Right kidney (tissue), 1 donor: ENCODE results near the gene PLIN1.

ENCODE experiments used
- DNase-seq: peaks from one replicate; pipeline ENCODE4 v3.0.0-alpha.2; 2016

Gene PLIN1

GRCh38 chr15:89628301-89628700, 50.9 kb downstream of the PLIN1 start:
- DNase-seq = no peak

DNA sequence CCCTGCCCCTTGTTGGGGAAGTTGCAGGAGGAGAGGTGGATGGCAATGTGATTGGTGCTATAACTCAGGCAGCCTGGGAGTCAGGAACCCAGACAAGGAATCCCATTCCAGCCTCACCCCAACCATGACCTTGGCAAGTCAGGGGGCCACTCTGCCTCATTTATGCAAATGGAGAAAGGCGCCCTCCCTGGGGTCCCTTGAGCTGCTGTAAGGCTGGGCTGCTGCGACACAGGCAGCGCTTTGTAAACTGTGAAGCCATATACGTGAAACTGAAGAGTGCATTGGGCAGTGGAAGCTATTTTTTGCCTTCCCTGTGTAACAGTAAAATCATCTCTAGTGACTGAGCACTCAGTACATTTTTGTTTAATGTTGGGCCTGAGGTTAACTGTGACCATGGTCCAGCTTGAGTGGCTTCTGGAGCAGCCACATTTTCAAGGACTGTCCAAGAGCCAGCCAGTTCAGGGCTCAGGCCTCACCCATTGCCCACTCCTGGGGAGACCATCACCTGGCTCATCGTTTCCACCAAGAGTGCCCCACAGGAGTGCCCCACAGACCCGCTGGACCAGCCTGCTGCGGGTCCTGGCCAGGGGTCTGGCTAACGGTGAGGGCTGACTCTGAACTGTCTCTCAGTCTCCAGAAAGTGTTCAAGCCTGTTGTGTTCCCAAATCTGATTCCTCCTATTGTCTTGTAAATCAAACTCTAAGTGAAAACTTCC, 51.8 kb downstream of the PLIN1 start:
- DNase-seq = no peak

DNA sequence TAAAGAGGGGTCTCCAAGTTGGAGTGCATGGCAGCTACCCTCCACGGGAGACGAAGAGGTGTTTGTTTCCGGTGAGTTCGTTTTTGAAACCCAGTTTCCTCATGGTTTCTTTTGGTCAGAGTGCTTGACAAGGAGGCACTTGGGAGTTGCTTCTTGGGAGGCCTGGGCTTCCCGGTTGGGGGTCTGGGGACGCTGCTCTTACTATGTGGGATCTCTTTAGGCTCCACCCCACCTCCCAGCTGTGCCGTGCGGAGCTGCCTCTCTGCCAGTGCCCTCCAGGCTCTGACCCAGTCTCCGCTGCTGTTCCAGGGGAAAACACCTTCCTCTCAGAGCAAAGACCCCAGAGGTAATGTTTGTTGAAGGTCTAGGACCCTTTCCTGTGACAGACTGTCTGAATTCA, 53.5 kb downstream of the PLIN1 start:
- no peak for DNase-seq

- no peak for DNase-seq
Measured at GRCh38 chr15:89623165-89623564, 56.0 kb downstream of the PLIN1 start.

DNA sequence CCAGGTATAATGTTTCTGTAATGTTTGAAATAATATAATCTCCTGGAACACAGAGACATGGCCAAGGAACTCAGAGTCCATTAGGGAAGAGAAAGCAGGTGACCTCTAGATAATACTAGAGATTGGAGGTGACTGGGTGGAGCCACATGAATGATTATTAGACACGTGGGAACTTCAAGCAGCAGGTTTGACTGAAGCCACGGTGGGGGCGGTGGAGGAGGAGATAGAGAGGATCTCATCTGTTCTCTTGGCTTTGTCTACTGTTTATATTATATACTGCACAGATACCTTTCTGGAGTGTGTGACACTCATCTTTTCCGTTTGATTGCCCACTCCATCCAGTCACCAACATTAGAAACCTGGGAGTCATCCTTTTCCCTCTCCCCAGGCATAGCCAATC, 57.6 kb downstream of the PLIN1 start:
- DNase-seq = no peak

GRCh38 chr15:89616228-89616627, 62.9 kb downstream of the PLIN1 start:
- no peak for DNase-seq

DNA sequence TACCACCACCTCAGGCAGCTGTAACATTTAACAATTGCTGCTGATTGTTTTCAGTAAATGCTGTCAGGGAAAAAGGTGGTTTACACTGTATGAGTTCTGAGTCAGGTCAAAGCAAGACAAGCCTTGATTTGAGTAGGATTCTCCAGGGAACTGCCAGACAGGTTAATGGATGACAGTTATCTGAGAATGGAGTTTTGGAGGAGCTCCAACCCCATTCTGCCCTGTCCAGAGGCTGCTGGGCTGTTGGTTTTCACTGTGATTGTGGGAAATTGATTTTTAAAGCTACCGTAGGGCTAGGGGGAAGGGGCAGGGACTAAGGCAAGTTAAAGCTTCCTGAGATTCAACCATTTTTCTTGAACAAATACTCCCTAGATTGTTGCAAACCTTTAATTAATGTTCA, 64.0 kb downstream of the PLIN1 start:
- no peak for DNase-seq
